WTC11 (cell line): Measurements from ENCODE around the gene GHRHR. TPM values are rescaled to one million over a fixed set of nuclear protein-coding genes. Genes with fewer than 3 reads are reported as not detected.

Experiments used
- ATAC-seq: fragments of 200-7000 bp; cut with Tn5 transposase; 2 replicates; pipeline ENCODE4 v1.10.0; 2021; ENCODE audit warnings: mild to moderate bottlenecking, moderate library complexity
- CTCF ChIA-PET: fragments of 300-600 bp; sonication (Branson Sonifier 250); formaldehyde crosslinking; loops from one replicate; lab custom pipeline; 2021; ENCODE audit warnings: antibody characterized with exemption; lab: Charles Lee
- POLR2A ChIA-PET: fragments of 350-600 bp; sonication (Branson Sonifier 250); formaldehyde crosslinking; loops from one replicate; lab custom pipeline; 2021; ENCODE audit warnings: antibody characterized with exemption; lab: Charles Lee
- DNase-seq: peaks from one replicate; pipeline ENCODE4 v3.0.0; 2021; ENCODE audit warnings: low spot score
- H3K27ac Mint-ChIP-seq: 2 replicates; pipeline ENCODE4 v1.8.0; 2021; ENCODE audit warnings: mixed read lengths
- H3K27me3 Mint-ChIP-seq: 2 replicates; pipeline ENCODE4 v1.8.0; 2021; ENCODE audit warnings: low read depth, mild to moderate bottlenecking, moderate library complexity, mixed read lengths
- H3K36me3 Mint-ChIP-seq: 2 replicates; pipeline ENCODE4 v1.8.0; 2021; ENCODE audit warnings: mixed read lengths
- H3K4me1 Mint-ChIP-seq: 2 replicates; pipeline ENCODE4 v1.8.0; 2022; ENCODE audit warnings: mixed read lengths
- H3K4me3 Mint-ChIP-seq: 2 replicates; pipeline ENCODE4 v1.8.0; 2021; ENCODE audit warnings: mild to moderate bottlenecking, moderate library complexity, mixed read lengths
- H3K9me3 Mint-ChIP-seq: 2 replicates; pipeline ENCODE4 v1.8.0; 2021; ENCODE audit warnings: mixed read lengths
- ATF1 ChIP-seq: sonication (generic); formaldehyde crosslinking; IDR thresholded peaks from 2 replicates; pipeline ENCODE4 v1.8.1; 2023; ENCODE audit warnings: mild to moderate bottlenecking, moderate library complexity, missing genetic modification reagents
- CREB1 ChIP-seq: sonication (generic); formaldehyde crosslinking; IDR thresholded peaks from 2 replicates; pipeline ENCODE4 v1.8.0; 2023; ENCODE audit warnings: mild to moderate bottlenecking, missing genetic modification reagents
- CREM ChIP-seq: sonication (generic); formaldehyde crosslinking; IDR thresholded peaks from 2 replicates; pipeline ENCODE4 v1.8.1; 2022; ENCODE audit warnings: mild to moderate bottlenecking, missing genetic modification reagents, moderate library complexity
- EMX1 ChIP-seq: fragments of 250-450 bp; sonication (Bioruptor Pico); IDR thresholded peaks from 2 replicates; pipeline ENCODE4 v1.8.0; 2021; ENCODE audit warnings: mild to moderate bottlenecking
- ESRRA ChIP-seq: sonication (generic); formaldehyde crosslinking; IDR thresholded peaks from 2 replicates; pipeline ENCODE4 v1.8.1; 2022; ENCODE audit warnings: mild to moderate bottlenecking, missing genetic modification reagents, borderline replicate concordance
- JAZF1 ChIP-seq: fragments of 250-450 bp; sonication (Bioruptor Pico); IDR thresholded peaks from 2 replicates; pipeline ENCODE4 v1.9.0; 2021; ENCODE audit warnings: moderate library complexity, mild to moderate bottlenecking, inconsistent platforms
- KAT7 ChIP-seq: sonication (generic); formaldehyde crosslinking; IDR thresholded peaks from 2 replicates; pipeline ENCODE4 v1.8.1; 2023; ENCODE audit warnings: missing genetic modification reagents, mild to moderate bottlenecking, borderline replicate concordance
- NR2C2 ChIP-seq: sonication (generic); formaldehyde crosslinking; IDR thresholded peaks from 2 replicates; pipeline ENCODE4 v1.8.0; 2022; ENCODE audit warnings: mild to moderate bottlenecking, missing genetic modification reagents
- PRRX2 ChIP-seq: fragments of 250-450 bp; sonication (Bioruptor Pico); IDR thresholded peaks from 2 replicates; pipeline ENCODE4 v1.8.0; 2021; ENCODE audit warnings: mild to moderate bottlenecking
- RELA ChIP-seq: sonication (generic); formaldehyde crosslinking; IDR thresholded peaks from 2 replicates; pipeline ENCODE4 v1.8.1; 2022; ENCODE audit warnings: missing genetic modification reagents, mild to moderate bottlenecking, borderline replicate concordance
- SOX15 ChIP-seq: fragments of 250-450 bp; sonication (Bioruptor Pico); IDR thresholded peaks from 2 replicates; pipeline ENCODE4 v1.9.0; 2021; ENCODE audit warnings: mild to moderate bottlenecking
- USF2 ChIP-seq: sonication (generic); formaldehyde crosslinking; IDR thresholded peaks from 2 replicates; pipeline ENCODE4 v1.8.1; 2023; ENCODE audit warnings: mild to moderate bottlenecking, missing genetic modification reagents, moderate library complexity
- ZNF121 ChIP-seq: sonication (generic); formaldehyde crosslinking; IDR thresholded peaks from 2 replicates; pipeline ENCODE4 v1.8.0; 2023; ENCODE audit warnings: missing genetic modification reagents
- ZNF263 ChIP-seq: sonication (generic); formaldehyde crosslinking; IDR thresholded peaks from 2 replicates; pipeline ENCODE4 v1.8.1; 2022; ENCODE audit warnings: low read depth, mild to moderate bottlenecking, moderate library complexity, missing genetic modification reagents
- ZNF396 ChIP-seq: fragments of 250-450 bp; sonication (Bioruptor Pico); IDR thresholded peaks from 2 replicates; pipeline ENCODE4 v1.8.0; 2021; ENCODE audit warnings: mild to moderate bottlenecking, moderate library complexity, borderline replicate concordance
- ZNF512 ChIP-seq: sonication (generic); formaldehyde crosslinking; IDR thresholded peaks from 2 replicates; pipeline ENCODE4 v1.8.1; 2022; ENCODE audit warnings: missing genetic modification reagents, borderline replicate concordance
- ZNF671 ChIP-seq: fragments of 250-450 bp; sonication (Bioruptor Pico); IDR thresholded peaks from 2 replicates; pipeline ENCODE4 v1.8.0; 2021; ENCODE audit warnings: mild to moderate bottlenecking
- total RNA-seq: library from RNA; stranded (reverse); gene quantifications from 3 replicates; pipeline ENCODE4 v1.2.3, GENCODE V29; 2021
- TF ChIP-seq, protein P1 (sequence below): fragments of 250-450 bp; sonication (Bioruptor Pico); IDR thresholded peaks from 2 replicates; pipeline ENCODE4 v1.9.0; 2021; ENCODE audit warnings: mild to moderate bottlenecking
- TF ChIP-seq, protein P2 (sequence below): sonication (generic); formaldehyde crosslinking; IDR thresholded peaks from 2 replicates; pipeline ENCODE4 v1.8.0; 2022; ENCODE audit warnings: missing genetic modification reagents
- TF ChIP-seq, protein P3 (sequence below): fragments of 250-450 bp; sonication (Bioruptor Pico); IDR thresholded peaks from 2 replicates; pipeline ENCODE4 v1.8.0; 2021; ENCODE audit warnings: mild to moderate bottlenecking

The GHRHR gene
- total RNA-seq, 1 experiment from 2014 or later, result 5.0 TPM

DNA sequence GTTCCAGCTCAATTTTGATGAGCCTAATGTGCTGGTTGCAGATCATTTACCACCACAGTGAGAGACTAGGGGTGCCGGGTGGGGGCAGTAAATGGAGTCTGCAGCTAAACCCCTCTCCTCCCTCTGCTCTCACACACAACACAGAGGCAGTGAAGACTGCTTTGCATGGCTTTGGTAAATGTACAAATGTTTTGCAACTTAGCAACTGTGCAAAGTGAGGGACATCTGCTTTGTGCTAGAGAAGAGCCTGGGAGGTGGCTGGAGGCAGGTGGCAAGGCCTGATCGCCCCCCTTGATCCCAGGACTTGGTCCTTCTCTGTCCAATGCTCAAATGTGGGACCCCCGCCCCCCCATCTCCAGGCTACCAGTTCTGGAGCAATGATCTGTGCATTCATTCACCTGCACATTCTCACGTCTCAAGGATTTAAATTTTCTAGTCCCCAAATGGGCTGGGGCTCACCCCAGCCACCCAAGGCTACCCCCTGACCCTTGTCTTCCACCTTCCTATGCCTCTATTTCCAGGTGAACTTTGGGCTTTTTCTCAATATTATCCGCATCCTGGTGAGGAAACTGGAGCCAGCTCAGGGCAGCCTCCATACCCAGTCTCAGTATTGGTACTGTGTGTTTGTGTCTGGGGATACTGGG lies 11.6 kb downstream of the GHRHR start:
- ChIA-PET CTCF (interaction anchor here (0.6 to 8.0 kb wide), 17 partner anchors 9 to 208 kb away, joined by 3 to 107 read pairs (median 3); partner anchors contain the start of gene ADCYAP1R1), POLR2A (interaction anchor here (1.9 kb wide), 1 partner anchor 37 kb away, joined by 5 read pairs; no protein-coding TSS in a partner anchor)
- no peak for ATAC-seq
- H3K36me3 Mint-ChIP-seq, result no peaks in the 10 kb centered on the region
- no peaks in the 10 kb centered on the region for H3K9me3 Mint-ChIP-seq
- TF ChIP-seq USF2 (no peak), CREM (CRISPR knock-in tag) (no peak), ESRRA (no peak), CREB1 (CRISPR knock-in tag) (no peak), ZNF263 (CRISPR knock-in tag) (no peak), SOX15 (no peak), KAT7 (no peak)
- TF ChIP-seq, protein P1, sequence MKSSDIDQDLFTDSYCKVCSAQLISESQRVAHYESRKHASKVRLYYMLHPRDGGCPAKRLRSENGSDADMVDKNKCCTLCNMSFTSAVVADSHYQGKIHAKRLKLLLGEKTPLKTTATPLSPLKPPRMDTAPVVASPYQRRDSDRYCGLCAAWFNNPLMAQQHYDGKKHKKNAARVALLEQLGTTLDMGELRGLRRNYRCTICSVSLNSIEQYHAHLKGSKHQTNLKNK, result no peak
- H3K27me3 Mint-ChIP-seq, result no peaks in the 10 kb centered on the region; the same call in 1 of the 2 replicates
- no peak for DNase-seq
- no peak overlapping the region for H3K27ac Mint-ChIP-seq
- H3K4me3 Mint-ChIP-seq, result no peak overlapping the region
- H3K4me1 Mint-ChIP-seq, result peaks cover 8% of the 10 kb centered on the region

DNA sequence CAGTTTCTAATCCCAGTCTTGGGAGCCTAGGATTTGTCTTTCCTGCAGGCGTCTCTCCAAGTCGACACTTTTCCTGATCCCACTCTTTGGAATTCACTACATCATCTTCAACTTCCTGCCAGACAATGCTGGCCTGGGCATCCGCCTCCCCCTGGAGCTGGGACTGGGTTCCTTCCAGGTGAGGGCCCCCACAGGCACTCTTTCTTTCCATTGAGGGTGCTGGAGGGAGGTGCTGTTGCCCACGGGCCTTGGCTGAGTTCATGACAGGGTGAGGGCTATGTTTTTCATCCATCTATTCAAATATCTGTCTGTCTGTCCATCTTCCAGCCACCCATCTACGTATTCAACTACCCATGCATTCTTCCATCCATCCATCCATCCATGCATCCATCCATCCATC lies 12.6 kb downstream of the GHRHR start:
- ChIA-PET POLR2A (no interaction called here), CTCF (interaction anchor here (0.5 to 6.9 kb wide), 2 partner anchors 146 to 230 kb away, joined by 5 to 47 read pairs; no protein-coding TSS in a partner anchor)
- Mint-ChIP-seq H3K27me3 (no peaks in the 10 kb centered on the region; the same call in 1 of the 2 replicates), H3K4me1 (peaks cover 5% of the 10 kb centered on the region; the same call in 1 of the 2 replicates), H3K36me3 (no peaks in the 10 kb centered on the region), H3K27ac (no peak overlapping the region), H3K4me3 (no peak overlapping the region), H3K9me3 (no peaks in the 10 kb centered on the region)
- DNase-seq (no peak), ATAC-seq (no peak)
- TF ChIP-seq EMX1 (CRISPR knock-in tag), result no peak
- TF ChIP-seq ZNF121 (CRISPR knock-in tag), result no peak
- TF ChIP-seq ZNF671, result no peak
- TF ChIP-seq, protein P2, sequence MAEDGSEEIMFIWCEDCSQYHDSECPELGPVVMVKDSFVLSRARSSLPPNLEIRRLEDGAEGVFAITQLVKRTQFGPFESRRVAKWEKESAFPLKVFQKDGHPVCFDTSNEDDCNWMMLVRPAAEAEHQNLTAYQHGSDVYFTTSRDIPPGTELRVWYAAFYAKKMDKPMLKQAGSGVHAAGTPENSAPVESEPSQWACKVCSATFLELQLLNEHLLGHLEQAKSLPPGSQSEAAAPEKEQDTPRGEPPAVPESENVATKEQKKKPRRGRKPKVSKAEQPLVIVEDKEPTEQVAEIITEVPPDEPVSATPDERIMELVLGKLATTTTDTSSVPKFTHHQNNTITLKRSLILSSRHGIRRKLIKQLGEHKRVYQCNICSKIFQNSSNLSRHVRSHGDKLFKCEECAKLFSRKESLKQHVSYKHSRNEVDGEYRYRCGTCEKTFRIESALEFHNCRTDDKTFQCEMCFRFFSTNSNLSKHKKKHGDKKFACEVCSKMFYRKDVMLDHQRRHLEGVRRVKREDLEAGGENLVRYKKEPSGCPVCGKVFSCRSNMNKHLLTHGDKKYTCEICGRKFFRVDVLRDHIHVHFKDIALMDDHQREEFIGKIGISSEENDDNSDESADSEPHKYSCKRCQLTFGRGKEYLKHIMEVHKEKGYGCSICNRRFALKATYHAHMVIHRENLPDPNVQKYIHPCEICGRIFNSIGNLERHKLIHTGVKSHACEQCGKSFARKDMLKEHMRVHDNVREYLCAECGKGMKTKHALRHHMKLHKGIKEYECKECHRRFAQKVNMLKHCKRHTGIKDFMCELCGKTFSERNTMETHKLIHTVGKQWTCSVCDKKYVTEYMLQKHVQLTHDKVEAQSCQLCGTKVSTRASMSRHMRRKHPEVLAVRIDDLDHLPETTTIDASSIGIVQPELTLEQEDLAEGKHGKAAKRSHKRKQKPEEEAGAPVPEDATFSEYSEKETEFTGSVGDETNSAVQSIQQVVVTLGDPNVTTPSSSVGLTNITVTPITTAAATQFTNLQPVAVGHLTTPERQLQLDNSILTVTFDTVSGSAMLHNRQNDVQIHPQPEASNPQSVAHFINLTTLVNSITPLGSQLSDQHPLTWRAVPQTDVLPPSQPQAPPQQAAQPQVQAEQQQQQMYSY (CRISPR knock-in tag), result no peak
- TF ChIP-seq ZNF396 (CRISPR knock-in tag), result no peak
- TF ChIP-seq, protein P3, sequence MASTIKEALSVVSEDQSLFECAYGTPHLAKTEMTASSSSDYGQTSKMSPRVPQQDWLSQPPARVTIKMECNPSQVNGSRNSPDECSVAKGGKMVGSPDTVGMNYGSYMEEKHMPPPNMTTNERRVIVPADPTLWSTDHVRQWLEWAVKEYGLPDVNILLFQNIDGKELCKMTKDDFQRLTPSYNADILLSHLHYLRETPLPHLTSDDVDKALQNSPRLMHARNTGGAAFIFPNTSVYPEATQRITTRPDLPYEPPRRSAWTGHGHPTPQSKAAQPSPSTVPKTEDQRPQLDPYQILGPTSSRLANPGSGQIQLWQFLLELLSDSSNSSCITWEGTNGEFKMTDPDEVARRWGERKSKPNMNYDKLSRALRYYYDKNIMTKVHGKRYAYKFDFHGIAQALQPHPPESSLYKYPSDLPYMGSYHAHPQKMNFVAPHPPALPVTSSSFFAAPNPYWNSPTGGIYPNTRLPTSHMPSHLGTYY (CRISPR knock-in tag), result no peak
- no peak for TF ChIP-seq ATF1 (CRISPR knock-in tag)
- TF ChIP-seq RELA (CRISPR knock-in tag), result no peak
- no peak for TF ChIP-seq JAZF1
- no peak for TF ChIP-seq PRRX2 (CRISPR knock-in tag)
- no peak for TF ChIP-seq NR2C2
- no peak for TF ChIP-seq ZNF512 (CRISPR knock-in tag)
